Heart left ventricle (tissue), 16 donors: ENCODE data around the gene OR10G3. TPM values are rescaled to one million over a fixed set of nuclear protein-coding genes. Genes with fewer than 3 reads are reported as not detected.
"Not testable (repeated sequence)": the region's sequence is repeated elsewhere in the genome, so short reads cannot be mapped to it uniquely, and the experiment has no call there.

Experiments used
- ATAC-seq, 4 donors: fragments of 200-7000 bp; cut with Tn5 transposase; one replicate each; pipeline ENCODE4 v1.9.1; 2020 to 2022; ENCODE audit warnings: moderate library complexity in 4 of 4, mild to moderate bottlenecking in 3 of 4, moderate number of reproducible peaks in 1 of 4
- DNase-seq, 5 donors: peaks; one replicate each; pipeline ENCODE4 v3.0.0-alpha.2; 2020
- H3K27ac ChIP-seq, 12 donors: fragments of 200-600 bp; sonication (generic) in 4 of 12; one replicate each; pipeline versions ENCODE4 v1.5.0 to v1.8.0; 2016 to 2022; ENCODE audit warnings: mild to moderate bottlenecking in 2 of 12
- H3K27me3 ChIP-seq, 9 donors: fragments of 200-600 bp; sonication (generic) in 2 of 9; one replicate each; pipeline versions ENCODE4 v1.5.1 to v1.8.0; 2016 to 2022; ENCODE audit warnings: mild to moderate bottlenecking in 3 of 9
- H3K36me3 ChIP-seq, 9 donors: fragments of 200-600 bp; sonication (generic) in 2 of 9; one replicate each; pipeline versions ENCODE4 v1.5.0 to v1.8.0; 2018 to 2022; ENCODE audit warnings: mild to moderate bottlenecking in 2 of 9
- H3K4me1 ChIP-seq, 12 donors: fragments of 200-600 bp; sonication (generic) in 4 of 12; one replicate each; pipeline versions ENCODE4 v1.5.0 to v1.8.0; 2016 to 2022; ENCODE audit warnings: mild to moderate bottlenecking in 3 of 12
- H3K4me3 ChIP-seq, 12 donors: fragments of 200-600 bp; sonication (generic) in 4 of 12; one replicate each; pipeline versions ENCODE4 v1.5.0 to v1.8.0; 2017 to 2022; ENCODE audit warnings: mild to moderate bottlenecking in 9 of 12, moderate library complexity in 4 of 12
- H3K9me3 ChIP-seq, 12 donors: fragments of 200-600 bp; sonication (generic) in 4 of 12; one replicate each; pipeline versions ENCODE4 v1.5.0 to v1.8.0; 2016 to 2022; ENCODE audit warnings: mild to moderate bottlenecking in 1 of 12
- CTCF ChIP-seq, 12 donors: fragments of 200-600 bp; sonication (generic) in 4 of 12; IDR thresholded peaks; one replicate each; pipeline versions ENCODE4 v1.5.0 to v1.8.0; 2018 to 2022; ENCODE audit warnings: antibody characterized with exemption in 12 of 12, mild to moderate bottlenecking in 5 of 12
- POLR2A ChIP-seq, 2 donors: fragments of 450-650 bp; IDR thresholded peaks; one replicate each; pipeline ENCODE4 v1.6.1; 2017; ENCODE audit warnings: antibody characterized with exemption in 2 of 2, mild to moderate bottlenecking in 2 of 2, moderate library complexity in 2 of 2
- WGBS, 4 donors: extraction: QIAGEN DNeasy Blood & Tissue Kit in 2 of 4; methylation state at CpG; one replicate each; pipeline versions ENCODE4 v1.1.5 to v1.1.7; 2013 to 2018; 5-methylcytosine and 5-hydroxymethylcytosine counted together
- intact Hi-C, 10 donors: fragments of 100-400 bp; cut with DNase I; formaldehyde crosslinking; loops; one replicate each; pipeline versions ENCODE4 v1.11.1 to v1.14.2; 2022
- polyA plus RNA-seq, 2 donors: library from polyadenylated mRNA; stranded (reverse); fragments of 200-250 nt; gene quantifications; one replicate each; pipeline ENCODE4 v1.2.3, GENCODE V29; 2013
- total RNA-seq, 9 donors: library from RNA; depleted of rRNA in 2 of 9; stranded (reverse); fragments of >200 nt in 2 of 9; fragmentation: NEBNext Ultra II Directional in 3 of 9; extraction: Animal tissue kit (Norgen Biotek cat#: 25700) in 3 of 9; gene quantifications; one replicate each; pipeline versions ENCODE4 v1.1.0 to v1.2.4, GENCODE V29; 2016 to 2023
- donor health status: ischemic (EF 13 %, LVEDD 7.1; RV severe dilation, severe dysfunction).
- donor health status: healthy with polysubstance abuse.
- donor health status: DM: no; HTN: yes; CAD: no.
- donor health status: DM: no; HTN: no; CAD: no.
- donor health status: ischemic (EF 25% LVEDD 6.9; RV normal size, moderate dysfunction).
- donor health status: ischemic (EF 25% LVEDD 5.7; RV mildly dilated, moderate dysfunction).
- donor health status: healthy.
- donor health status: DM: yes; HTN: yes; CAD: no.
- donor health status: ischemic (EF 35%, LVEDD 5.7; RV mildly dilated, moderate dysfunction).
- donor health status: nonischemic (EF 11% LVEDD 7.7; RV severe dilation, severe dysfunction).
- donor health status: DM: yes; HTN: yes; CAD: no.
- donor health status: PGD.
- donor health status: ischemic (EF 29% LVEDD 5.4; RV normal size, mild dysfunction).
- donor health status: nonischemic (EF 23%, LVEDD 6.1; RV moderate dilation, normal function).

The OR10G3 gene
- total and polyA plus RNA-seq, 11 donors: 0.18 TPM; not detected in 10

GRCh38 chr14:21553266-21553665, 26.6 kb downstream of the OR10G3 start:
- WGBS, 4 donors: 81 to 89% (median 83%) methylated on average over 3 of the region's 3 CpGs

GRCh38 chr14:21544588-21544987, 35.3 kb downstream of the OR10G3 start:
- H3K36me3 ChIP-seq, DNase-seq, ATAC-seq, intact Hi-C loops, H3K4me3 ChIP-seq, H3K4me1 ChIP-seq, H3K9me3 ChIP-seq, H3K27ac ChIP-seq: not testable (repeated sequence)
- peaks cover 0 to 22% (median 0%) of the 10 kb centered on the region in 9 donors for H3K27me3 ChIP-seq
- 94 to 97% (median 95%) methylated on average over 7 of the region's 7 CpGs for WGBS, 4 donors

More at GRCh38 chr14:21553266-21553665, 26.6 kb downstream of the OR10G3 start:
- Histone ChIP-seq H3K27ac (no peak overlapping the region), H3K4me3 (no peak overlapping the region), H3K4me1 (peaks cover 0 to 14% (median 0%) of the 10 kb centered on the region in 12 donors), H3K9me3 (no peaks in the 10 kb centered on the region), H3K36me3 (no peaks in the 10 kb centered on the region), H3K27me3 (no peaks in the 10 kb centered on the region)
- TF ChIP-seq POLR2A (IDR thresholded peaks at IDR 0.05) (no peak), CTCF (IDR thresholded peaks at IDR 0.05) (no peak)
- DNase-seq (no peak), ATAC-seq (no peak)
- intact Hi-C loops: loop anchor here in 3 of 10 donors (10.0 kb wide), 2 partner anchors 48 to 98 kb away; partner anchors contain the start of gene CHD8 (in 2 of the 3)

- Histone ChIP-seq H3K27me3 (peaks cover 0 to 24% (median 5%) of the 10 kb centered on the region in 9 donors), H3K27ac (no peak overlapping the region)
- TF ChIP-seq CTCF (IDR thresholded peaks at IDR 0.05) (no peak), POLR2A (IDR thresholded peaks at IDR 0.05) (no peak)
Measured at GRCh38 chr14:21543963-21544362, 35.9 kb downstream of the OR10G3 start.

GRCh38 chr14:21543521-21543960, 36.3 kb downstream of the OR10G3 start:
- intact Hi-C loops: no loop called here
- 32 to 37% (median 34%) methylated on average over 7 of the region's 7 CpGs for WGBS, 4 donors
- ATAC-seq (no peak), DNase-seq (no peak)
- TF ChIP-seq POLR2A (IDR thresholded peaks at IDR 0.05) (no peak), CTCF (IDR thresholded peaks at IDR 0.05) (no peak)
- Histone ChIP-seq H3K27me3 (peaks cover 0 to 28% (median 6%) of the 10 kb centered on the region in 9 donors), H3K27ac (no peak overlapping the region), H3K9me3 (no peaks in the 10 kb centered on the region), H3K4me1 (no peaks in the 10 kb centered on the region), H3K36me3 (no peaks in the 10 kb centered on the region), H3K4me3 (no peak overlapping the region)

More at GRCh38 chr14:21543963-21544362, 35.9 kb downstream of the OR10G3 start:
- intact Hi-C loops: no loop called here
- no peak for ATAC-seq
- WGBS, 4 donors: 59 to 66% (median 61%) methylated on average over 5 of the region's 5 CpGs
- H3K4me1 ChIP-seq: no peaks in the 10 kb centered on the region
- no peak overlapping the region for H3K4me3 ChIP-seq
- no peaks in the 10 kb centered on the region for H3K9me3 ChIP-seq
- no peaks in the 10 kb centered on the region for H3K36me3 ChIP-seq
- DNase-seq: no peak
